Measurements from ENCODE around the gene CAVIN4. TPM values are rescaled to one million over a fixed set of nuclear protein-coding genes. Genes with fewer than 3 reads are reported as not detected.

Gene CAVIN4
- total RNA-seq, 2 experiments from 2014 or later, result 0.29 to 0.33 TPM

DNA sequence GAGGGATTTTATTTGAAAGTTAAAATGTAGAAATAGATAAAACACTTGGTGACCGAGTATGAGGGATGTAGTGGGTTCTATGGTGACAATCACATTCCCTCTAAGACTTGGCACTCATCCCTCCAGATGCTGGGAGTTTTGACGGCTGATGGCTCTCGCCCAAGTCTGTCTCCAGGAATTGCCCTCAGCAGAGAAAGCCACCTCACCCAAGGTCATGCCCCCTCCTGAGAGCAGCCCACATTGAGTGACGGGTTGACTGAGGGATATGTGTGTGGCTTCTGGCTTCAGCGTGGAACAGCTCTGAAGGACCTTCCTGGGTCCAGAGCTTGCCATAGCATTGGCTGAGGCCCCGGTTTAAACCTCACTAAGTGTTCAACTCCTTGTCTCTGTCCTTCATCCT, 19.4 kb downstream of the CAVIN4 start:
- H3K4me1 Mint-ChIP-seq, result peaks cover 20% of the 10 kb centered on the region
- CTCF ChIA-PET, result interaction anchor here (1.0 to 1.1 kb wide), 2 partner anchors 276 to 383 kb away, joined by 3 read pairs; no protein-coding TSS in a partner anchor
- H3K4me3 Mint-ChIP-seq, result no peak overlapping the region
- no peaks in the 10 kb centered on the region for H3K36me3 Mint-ChIP-seq
- H3K27ac Mint-ChIP-seq, result no peak overlapping the region
- H3K9me3 Mint-ChIP-seq (ENCODE audit: low read depth), result no peaks in the 10 kb centered on the region
- DNase-seq (no peak), ATAC-seq (no peak)
- H3K27me3 Mint-ChIP-seq, result peaks cover 5% of the 10 kb centered on the region

DNA sequence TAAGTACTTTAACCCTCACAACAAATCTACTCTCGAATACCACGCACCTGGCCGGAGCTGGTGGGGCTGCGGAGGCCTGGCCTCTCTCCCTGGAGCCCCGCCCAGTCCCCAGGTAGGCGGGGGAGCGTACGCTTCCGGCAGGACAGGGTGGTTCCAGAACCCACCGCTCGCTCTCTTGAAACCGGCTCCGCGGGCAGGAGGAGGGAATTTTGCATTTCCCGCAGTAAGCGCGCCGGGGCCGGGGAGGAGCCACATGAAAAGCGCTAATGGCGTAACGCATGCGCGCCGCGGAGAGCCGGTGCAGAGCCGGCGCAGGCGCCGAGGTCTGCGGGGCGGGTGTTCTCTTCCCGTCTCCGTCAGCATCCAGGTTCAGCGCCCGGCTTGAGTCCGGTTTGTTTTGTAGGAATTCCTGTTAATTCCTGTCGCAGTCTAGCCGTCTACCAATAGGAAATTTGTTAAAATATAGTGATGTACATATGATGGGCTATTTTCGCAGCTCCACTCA, 20.8 kb downstream of the CAVIN4 start:
- H3K4me3 Mint-ChIP-seq, result peak overlapping the region; percentile 63
- CTCF ChIA-PET, result interaction anchor here (0.8 to 1.4 kb wide), 4 partner anchors 273 to 1460 kb away, joined by 3 read pairs; no protein-coding TSS in a partner anchor
- ATAC-seq (peak; percentile 86), DNase-seq (peak; percentile 80)
- no peaks in the 10 kb centered on the region for H3K36me3 Mint-ChIP-seq
- no peaks in the 10 kb centered on the region for H3K9me3 Mint-ChIP-seq (ENCODE audit: low read depth)
- H3K27me3 Mint-ChIP-seq, result peaks cover 5% of the 10 kb centered on the region
- H3K27ac Mint-ChIP-seq, result no peak overlapping the region
- H3K4me1 Mint-ChIP-seq, result peaks cover 20% of the 10 kb centered on the region

- ATAC-seq (no peak), DNase-seq (no peak)
- Mint-ChIP-seq H3K9me3 (ENCODE audit: low read depth) (no peaks in the 10 kb centered on the region), H3K36me3 (no peaks in the 10 kb centered on the region), H3K4me1 (peaks cover 17% of the 10 kb centered on the region), H3K27me3 (peaks cover 5% of the 10 kb centered on the region), H3K27ac (no peak overlapping the region), H3K4me3 (no peak overlapping the region)
- CTCF ChIA-PET, result interaction anchor here (0.7 to 2.6 kb wide), 13 partner anchors 9 to 787 kb away, joined by 3 to 26 read pairs (median 4); no protein-coding TSS in a partner anchor
Observed at GRCh38 chr9:100600521-100601079, 22.7 kb downstream of the CAVIN4 start.

DNA sequence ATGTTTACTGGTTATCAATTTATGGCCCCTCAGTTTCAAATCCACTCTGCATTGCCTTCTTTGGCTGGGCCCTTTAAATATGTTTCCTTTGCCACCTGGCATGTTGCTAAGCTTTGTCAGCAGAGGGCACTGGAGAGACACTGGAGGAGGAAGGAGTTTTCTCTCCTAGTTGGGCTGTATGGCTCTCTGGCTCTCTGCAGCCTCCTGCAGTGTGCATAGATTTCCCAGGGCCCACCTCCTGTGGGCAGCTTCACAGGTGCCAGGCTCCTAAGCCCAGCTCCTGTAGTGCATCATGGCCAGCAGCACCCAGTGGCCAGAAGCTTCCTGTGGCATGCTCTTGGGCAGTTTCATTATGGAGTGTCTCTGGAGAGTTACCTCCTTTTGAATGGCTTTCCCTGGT, 23.3 kb downstream of the CAVIN4 start:
- CTCF ChIA-PET, result interaction anchor here (0.7 to 2.6 kb wide), 19 partner anchors 9 to 786 kb away, joined by 3 to 26 read pairs (median 3); no protein-coding TSS in a partner anchor
- H3K27ac Mint-ChIP-seq, result no peak overlapping the region
- H3K27me3 Mint-ChIP-seq, result peaks cover 2% of the 10 kb centered on the region
- H3K4me3 Mint-ChIP-seq, result no peak overlapping the region
- peak; percentile 72 for DNase-seq
- no peaks in the 10 kb centered on the region for H3K9me3 Mint-ChIP-seq (ENCODE audit: low read depth)
- peak; percentile 59 for ATAC-seq
- no peaks in the 10 kb centered on the region for H3K36me3 Mint-ChIP-seq
- H3K4me1 Mint-ChIP-seq, result peaks cover 17% of the 10 kb centered on the region

GRCh38 chr9:100602342-100602801, 24.5 kb downstream of the CAVIN4 start:
- no peak for ATAC-seq

DNA sequence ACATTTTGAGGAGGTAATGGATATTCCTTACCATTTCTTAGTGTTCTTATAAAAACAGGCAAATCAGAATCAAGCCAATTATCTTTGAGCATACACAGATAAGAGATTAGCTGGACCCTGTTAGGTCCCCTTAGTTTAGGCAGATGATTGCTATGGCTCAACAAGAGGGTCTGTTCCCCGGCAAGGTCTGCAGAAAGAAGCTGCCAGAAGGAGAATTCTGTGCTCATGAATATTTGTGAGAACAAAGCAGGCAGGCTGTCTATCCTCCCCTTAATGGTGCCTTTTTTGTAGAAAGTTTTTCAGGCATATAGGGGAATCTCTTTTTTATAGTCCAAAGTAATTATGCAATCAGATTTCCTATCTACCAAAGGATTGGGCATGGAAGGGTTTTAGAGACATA, 27.5 kb downstream of the CAVIN4 start:
- Mint-ChIP-seq H3K4me1 (no peaks in the 10 kb centered on the region), H3K4me3 (no peak overlapping the region), H3K36me3 (no peaks in the 10 kb centered on the region), H3K27me3 (no peaks in the 10 kb centered on the region), H3K9me3 (ENCODE audit: low read depth) (no peaks in the 10 kb centered on the region), H3K27ac (no peak overlapping the region)
- no peak for ATAC-seq
- CTCF ChIA-PET, result no interaction called here
- no peak for DNase-seq

More at GRCh38 chr9:100602342-100602801, 24.5 kb downstream of the CAVIN4 start:
- Mint-ChIP-seq H3K4me1 (peaks cover 17% of the 10 kb centered on the region), H3K4me3 (no peak overlapping the region), H3K27me3 (no peaks in the 10 kb centered on the region), H3K27ac (no peak overlapping the region), H3K36me3 (no peaks in the 10 kb centered on the region), H3K9me3 (ENCODE audit: low read depth) (no peaks in the 10 kb centered on the region)
- DNase-seq, result no peak
- CTCF ChIA-PET, result interaction anchor here (1.0 to 2.6 kb wide), 8 partner anchors 8 to 709 kb away, joined by 3 to 26 read pairs (median 4); no protein-coding TSS in a partner anchor

DNA sequence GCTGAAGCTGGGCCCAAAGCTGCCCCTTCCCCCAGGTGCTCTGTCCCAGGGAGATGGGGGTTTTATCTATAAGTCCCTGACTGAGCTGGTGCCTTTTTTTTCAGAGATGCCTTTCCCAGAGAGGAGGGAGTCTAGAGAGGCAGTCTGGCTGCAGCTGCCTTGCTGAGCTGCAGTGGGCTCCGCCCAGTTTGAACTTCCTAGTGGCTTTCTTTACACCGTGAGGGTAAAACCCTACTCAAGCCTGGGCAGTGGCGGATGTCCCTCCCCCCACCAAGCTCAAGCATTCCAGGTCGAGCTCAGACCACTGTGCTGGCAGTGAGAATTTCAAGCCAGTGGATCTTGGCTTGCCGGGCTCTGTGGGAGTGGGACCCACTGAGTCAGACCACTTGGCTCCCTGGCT, 41.3 kb downstream of the CAVIN4 start:
- CTCF ChIA-PET, result interaction anchor here (1.2 kb wide), 1 partner anchor 17 kb away, joined by 4 read pairs; no protein-coding TSS in a partner anchor
- Mint-ChIP-seq H3K4me1 (peaks cover 3% of the 10 kb centered on the region), H3K36me3 (no peaks in the 10 kb centered on the region), H3K27me3 (peaks cover 9% of the 10 kb centered on the region), H3K9me3 (ENCODE audit: low read depth) (peaks cover 4% of the 10 kb centered on the region), H3K4me3 (no peak overlapping the region), H3K27ac (no peak overlapping the region)
- ATAC-seq (no peak), DNase-seq (no peak)

DNA sequence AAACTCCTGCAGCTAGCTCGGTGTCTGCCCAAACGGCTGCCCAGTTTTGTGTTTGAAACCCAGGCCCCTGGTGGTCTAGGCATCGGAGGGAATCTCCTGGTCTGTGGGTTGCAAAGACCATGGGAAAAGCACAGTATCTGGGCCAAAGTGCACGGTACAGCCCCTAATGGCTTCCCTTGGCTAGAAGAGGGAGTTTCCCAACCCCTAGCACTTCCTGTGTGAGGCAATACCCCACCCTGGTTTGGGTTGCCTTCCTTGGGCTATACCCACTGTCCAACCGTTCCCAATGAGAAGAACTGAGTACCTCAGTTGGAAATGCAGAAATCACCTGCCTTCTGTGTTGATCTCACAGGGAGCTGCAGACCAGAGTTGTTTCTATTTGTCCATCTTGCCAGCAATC, 41.8 kb downstream of the CAVIN4 start:
- Mint-ChIP-seq H3K4me1 (peaks cover 3% of the 10 kb centered on the region), H3K9me3 (ENCODE audit: low read depth) (peaks cover 4% of the 10 kb centered on the region)

DNA sequence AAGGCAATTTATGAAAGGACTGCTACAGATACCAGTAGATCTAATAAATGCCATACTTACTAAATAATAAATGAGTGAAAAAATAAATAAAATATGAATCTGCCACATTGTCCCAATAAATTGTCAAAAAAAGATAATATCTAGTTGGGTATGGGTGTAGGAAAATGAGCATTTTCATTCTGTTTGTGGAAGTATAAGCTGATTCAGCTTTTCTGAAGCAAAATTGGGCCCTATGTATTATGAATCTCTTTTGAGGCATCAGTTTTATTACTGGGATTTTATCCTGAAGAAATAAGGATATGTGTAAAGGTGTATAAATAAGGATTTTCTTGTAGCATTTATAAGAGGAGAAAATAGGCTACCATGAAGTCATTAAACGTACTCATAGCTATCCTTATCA, 46.1 kb downstream of the CAVIN4 start:
- Mint-ChIP-seq H3K27me3 (no peaks in the 10 kb centered on the region), H3K4me3 (no peak overlapping the region), H3K4me1 (peaks cover 3% of the 10 kb centered on the region), H3K36me3 (no peaks in the 10 kb centered on the region), H3K27ac (no peak overlapping the region), H3K9me3 (ENCODE audit: low read depth) (no peaks in the 10 kb centered on the region)
- ATAC-seq, result no peak
- no peak for DNase-seq
- CTCF ChIA-PET, result interaction anchor here (1.2 kb wide), 1 partner anchor 23 kb away, joined by 3 read pairs; no protein-coding TSS in a partner anchor

More for the DNA sequence above, 41.8 kb downstream of the CAVIN4 start:
- Mint-ChIP-seq H3K27ac (no peak overlapping the region), H3K36me3 (no peaks in the 10 kb centered on the region), H3K4me3 (no peak overlapping the region), H3K27me3 (peaks cover 9% of the 10 kb centered on the region)
- ATAC-seq, result no peak
- CTCF ChIA-PET, result interaction anchor here (1.2 kb wide), 1 partner anchor 17 kb away, joined by 4 read pairs; no protein-coding TSS in a partner anchor
- no peak for DNase-seq

DNA sequence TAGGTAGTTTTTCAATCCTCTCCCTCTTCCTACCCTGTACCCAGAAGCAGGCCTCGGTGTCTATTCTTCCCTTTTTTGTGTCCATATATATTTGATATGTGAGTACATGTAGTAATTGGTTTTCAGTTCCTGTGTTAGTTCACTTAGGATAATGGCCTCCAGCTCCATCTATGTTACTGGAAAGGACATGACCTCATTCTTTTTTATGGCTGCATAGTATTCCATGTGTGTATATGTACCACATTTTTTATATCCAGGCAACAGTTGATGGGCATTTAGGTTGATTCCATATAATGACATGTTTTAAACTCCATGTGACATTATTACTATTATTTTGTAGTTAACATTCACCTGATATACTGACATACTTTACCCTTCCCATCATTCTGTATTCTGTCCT, 49.1 kb downstream of the CAVIN4 start:
- CTCF ChIA-PET, result no interaction called here
- Mint-ChIP-seq H3K36me3 (no peaks in the 10 kb centered on the region), H3K4me1 (no peaks in the 10 kb centered on the region), H3K27me3 (peaks cover 2% of the 10 kb centered on the region), H3K9me3 (ENCODE audit: low read depth) (no peaks in the 10 kb centered on the region), H3K27ac (no peak overlapping the region), H3K4me3 (no peak overlapping the region)
- ATAC-seq (no peak), DNase-seq (no peak)

DNA sequence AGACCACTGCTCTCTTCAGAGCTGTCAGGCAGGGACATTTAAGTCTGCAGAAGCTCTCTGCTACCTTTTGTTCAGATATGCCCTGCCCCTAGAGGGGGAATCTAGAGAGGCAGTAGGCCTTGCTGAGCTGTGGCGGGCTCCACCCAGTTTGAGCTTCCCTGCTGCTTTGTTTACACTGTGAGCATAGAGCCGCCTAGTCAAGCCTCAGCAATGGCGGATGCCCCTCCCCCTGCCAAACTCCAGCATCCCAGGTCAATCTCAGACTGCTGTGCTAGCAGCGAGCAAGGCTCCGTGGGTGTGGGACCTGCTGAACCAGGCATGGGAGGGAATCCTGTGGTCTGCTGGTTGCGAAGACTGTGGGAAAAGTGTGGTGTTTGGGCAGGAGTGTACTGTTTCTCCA, 59.9 kb downstream of the CAVIN4 start:
- Mint-ChIP-seq H3K9me3 (ENCODE audit: low read depth) (no peaks in the 10 kb centered on the region), H3K27ac (no peak overlapping the region), H3K27me3 (no peaks in the 10 kb centered on the region), H3K4me1 (no peaks in the 10 kb centered on the region), H3K4me3 (no peak overlapping the region), H3K36me3 (no peaks in the 10 kb centered on the region)
- no peak for DNase-seq
- no peak for ATAC-seq
- CTCF ChIA-PET, result no interaction called here
